H9 (cell line): ENCODE measurements around the gene GPR68. TPM values are rescaled to one million over a fixed set of nuclear protein-coding genes. Genes with fewer than 3 reads are reported as not detected.

Experiments used
- DNase-seq: peaks from one replicate; pipeline ENCODE4 v3.0.0-alpha.2; 2017
- H2AFZ ChIP-seq: one replicate; pipeline ENCODE4 v1.6.1; 2013; ENCODE audit warnings: mild to moderate bottlenecking, low read length, control low read depth, moderate library complexity
- H2AK5ac ChIP-seq: 2 replicates; pipeline ENCODE4 v1.6.1; 2013; ENCODE audit warnings: low read length, control low read depth, mixed read lengths; ENCODE audit not compliant: insufficient read length
- H2BK120ac ChIP-seq: one replicate; pipeline ENCODE4 v1.6.1; 2013; ENCODE audit warnings: low read depth, mild to moderate bottlenecking, low read length, control low read depth, inconsistent platforms; ENCODE audit not compliant: poor library complexity, severe bottlenecking
- H2BK12ac ChIP-seq: 2 replicates; pipeline ENCODE4 v1.6.1; 2013; ENCODE audit warnings: low read length, control low read depth, mixed read lengths, low read depth; ENCODE audit not compliant: insufficient read length
- H2BK15ac ChIP-seq: 2 replicates; pipeline ENCODE4 v1.6.1; 2013; ENCODE audit warnings: low read depth, low read length, control low read depth
- H2BK20ac ChIP-seq: one replicate; pipeline ENCODE4 v1.6.1; 2013; ENCODE audit warnings: low read depth, mild to moderate bottlenecking, low read length, control low read depth, inconsistent platforms; ENCODE audit not compliant: poor library complexity, severe bottlenecking
- H2BK5ac ChIP-seq: 2 replicates; pipeline ENCODE4 v1.6.1; 2013; ENCODE audit warnings: low read length, control low read depth, mixed read lengths; ENCODE audit not compliant: insufficient read length
- H3K14ac ChIP-seq: 2 replicates; pipeline ENCODE4 v1.6.1; 2013; ENCODE audit warnings: low read length, control low read depth; ENCODE audit not compliant: insufficient read depth
- H3K18ac ChIP-seq: 2 replicates; pipeline ENCODE4 v1.6.1; 2013; ENCODE audit warnings: low read depth, mild to moderate bottlenecking, mixed read lengths, low read length, control low read depth; ENCODE audit not compliant: insufficient read length
- H3K23ac ChIP-seq: 2 replicates; pipeline ENCODE4 v1.6.1; 2013; ENCODE audit warnings: low read length, control low read depth, mixed read lengths, low read depth; ENCODE audit not compliant: insufficient read length
- H3K23me2 ChIP-seq: 2 replicates; pipeline ENCODE4 v1.6.1; 2013; ENCODE audit warnings: low read depth, mild to moderate bottlenecking, mixed read lengths, low read length, control low read depth; ENCODE audit not compliant: insufficient read length, poor library complexity, severe bottlenecking
- H3K27ac ChIP-seq: 2 replicates; pipeline ENCODE4 v1.5.1; 2013; ENCODE audit warnings: low read length, control low read depth, mixed read lengths, low read depth; ENCODE audit not compliant: insufficient read length
- H3K27me3 ChIP-seq: 2 replicates; pipeline ENCODE4 v1.6.1; 2013; ENCODE audit warnings: low read length, control low read depth, inconsistent platforms; ENCODE audit not compliant: insufficient read depth
- H3K4ac ChIP-seq: 2 replicates; pipeline ENCODE4 v1.6.1; 2013; ENCODE audit warnings: low read depth, mild to moderate bottlenecking, control low read depth, inconsistent platforms, low read length, moderate library complexity
- H3K4me1 ChIP-seq: 2 replicates; pipeline ENCODE4 v1.6.1; 2013; ENCODE audit warnings: low read length, control low read depth, inconsistent platforms; ENCODE audit not compliant: insufficient read depth
- H3K4me2 ChIP-seq: 2 replicates; pipeline ENCODE4 v1.6.1; 2013; ENCODE audit warnings: low read length, control low read depth, mixed read lengths; ENCODE audit not compliant: insufficient read length, insufficient read depth
- H3K56ac ChIP-seq: 2 replicates; pipeline ENCODE4 v1.6.1; 2013; ENCODE audit warnings: low read depth, mild to moderate bottlenecking, mixed read lengths, low read length, control low read depth; ENCODE audit not compliant: insufficient read length
- H3K79me1 ChIP-seq: 2 replicates; pipeline ENCODE4 v1.6.1; 2013; ENCODE audit warnings: low read depth, mild to moderate bottlenecking, moderate library complexity, low read length, control low read depth, inconsistent platforms; ENCODE audit not compliant: insufficient read depth, poor library complexity, severe bottlenecking
- H3K79me2 ChIP-seq: 2 replicates; pipeline ENCODE4 v1.6.1; 2013; ENCODE audit warnings: low read length, control low read depth, inconsistent platforms; ENCODE audit not compliant: insufficient read depth
- H3K9ac ChIP-seq: 2 replicates; pipeline ENCODE4 v1.6.1; 2013; ENCODE audit warnings: low read length, control low read depth, mixed read lengths; ENCODE audit not compliant: insufficient read length; ENCODE audit errors: extremely low read depth
- H3K9me3 ChIP-seq: one replicate; pipeline ENCODE4 v1.6.1; 2013; ENCODE audit warnings: low read depth, low read length, inconsistent platforms; ENCODE audit not compliant: control insufficient read depth
- H3T11ph ChIP-seq: one replicate; pipeline ENCODE4 v1.6.1; 2013; ENCODE audit warnings: mild to moderate bottlenecking, low read length, control low read depth, inconsistent platforms
- H4K20me1 ChIP-seq: one replicate; pipeline ENCODE4 v1.6.1; 2013; ENCODE audit not compliant: control insufficient read depth, insufficient read length, insufficient read depth
- H4K5ac ChIP-seq: 2 replicates; pipeline ENCODE4 v1.6.1; 2013; ENCODE audit warnings: low read depth, mild to moderate bottlenecking, mixed read lengths, low read length, control low read depth; ENCODE audit not compliant: insufficient read length
- H4K8ac ChIP-seq: replicated peaks from 2 replicates; pipeline ENCODE4 v1.6.1; 2013; ENCODE audit warnings: low read length, control low read depth, mixed read lengths, low read depth; ENCODE audit not compliant: insufficient read length
- H4K91ac ChIP-seq: 2 replicates; pipeline ENCODE4 v1.6.1; 2013; ENCODE audit warnings: low read depth, mild to moderate bottlenecking, moderate library complexity, mixed read lengths, low read length, control low read depth; ENCODE audit not compliant: insufficient read length
- H3K27ac Mint-ChIP-seq, 3 experiments: 2 replicates in 2 of 3; 3 replicates in 1 of 3; pipeline ENCODE4 v1.8.0; 2020 to 2021; ENCODE audit warnings: mixed read lengths in 3 of 3, mild to moderate bottlenecking in 1 of 3, moderate library complexity in 1 of 3
- H3K27me3 Mint-ChIP-seq: 2 replicates; pipeline ENCODE4 v1.8.0; 2021; ENCODE audit warnings: low read depth, mild to moderate bottlenecking, moderate library complexity, mixed read lengths
- H3K36me3 Mint-ChIP-seq, 3 experiments: 2 replicates in 2 of 3; 3 replicates in 1 of 3; pipeline ENCODE4 v1.8.0; 2020 to 2021; ENCODE audit warnings: low read depth in 3 of 3, mixed read lengths in 3 of 3; ENCODE audit not compliant: insufficient read depth in 1 of 3
- H3K4me1 Mint-ChIP-seq, 2 experiments: 2 replicates each; pipeline ENCODE4 v1.8.0; 2020; ENCODE audit warnings: mixed read lengths in 2 of 2
- H3K4me3 Mint-ChIP-seq, 2 experiments: 2 replicates in 1 of 2; 3 replicates in 1 of 2; pipeline ENCODE4 v1.8.0; 2020 to 2021; ENCODE audit warnings: mild to moderate bottlenecking in 2 of 2, mixed read lengths in 2 of 2, moderate library complexity in 1 of 2
- H3K9me3 Mint-ChIP-seq, 2 experiments: 2 replicates in 1 of 2; 3 replicates in 1 of 2; pipeline ENCODE4 v1.8.0; 2020; ENCODE audit warnings: mild to moderate bottlenecking in 2 of 2, mixed read lengths in 2 of 2, moderate library complexity in 1 of 2
- WGBS: extraction: QIAGEN DNeasy Blood & Tissue Kit; methylation state at CpG from one replicate; pipeline ENCODE4 v1.1.7; 2013; ENCODE audit warnings: missing lambda C conversion rate, low lambda C conversion rate, mixed read lengths; ENCODE audit not compliant: insufficient read length; ENCODE audit errors: extremely low coverage; 5-methylcytosine and 5-hydroxymethylcytosine counted together
- total RNA-seq: library from RNA; stranded (reverse); gene quantifications from 2 replicates; pipeline ENCODE4 v1.2.1, GENCODE V29; 2021
- TF ChIP-seq, protein P1 (sequence below): fragments of 200-600 bp; sonication (generic); conservative IDR thresholded peaks from 3 replicates; pipeline ENCODE4 v1.8.0; 2021; ENCODE audit warnings: antibody characterized with exemption, mild to moderate bottlenecking

The GPR68 gene
- total RNA-seq, 1 experiment from 2014 or later: 0.33 TPM

DNA sequence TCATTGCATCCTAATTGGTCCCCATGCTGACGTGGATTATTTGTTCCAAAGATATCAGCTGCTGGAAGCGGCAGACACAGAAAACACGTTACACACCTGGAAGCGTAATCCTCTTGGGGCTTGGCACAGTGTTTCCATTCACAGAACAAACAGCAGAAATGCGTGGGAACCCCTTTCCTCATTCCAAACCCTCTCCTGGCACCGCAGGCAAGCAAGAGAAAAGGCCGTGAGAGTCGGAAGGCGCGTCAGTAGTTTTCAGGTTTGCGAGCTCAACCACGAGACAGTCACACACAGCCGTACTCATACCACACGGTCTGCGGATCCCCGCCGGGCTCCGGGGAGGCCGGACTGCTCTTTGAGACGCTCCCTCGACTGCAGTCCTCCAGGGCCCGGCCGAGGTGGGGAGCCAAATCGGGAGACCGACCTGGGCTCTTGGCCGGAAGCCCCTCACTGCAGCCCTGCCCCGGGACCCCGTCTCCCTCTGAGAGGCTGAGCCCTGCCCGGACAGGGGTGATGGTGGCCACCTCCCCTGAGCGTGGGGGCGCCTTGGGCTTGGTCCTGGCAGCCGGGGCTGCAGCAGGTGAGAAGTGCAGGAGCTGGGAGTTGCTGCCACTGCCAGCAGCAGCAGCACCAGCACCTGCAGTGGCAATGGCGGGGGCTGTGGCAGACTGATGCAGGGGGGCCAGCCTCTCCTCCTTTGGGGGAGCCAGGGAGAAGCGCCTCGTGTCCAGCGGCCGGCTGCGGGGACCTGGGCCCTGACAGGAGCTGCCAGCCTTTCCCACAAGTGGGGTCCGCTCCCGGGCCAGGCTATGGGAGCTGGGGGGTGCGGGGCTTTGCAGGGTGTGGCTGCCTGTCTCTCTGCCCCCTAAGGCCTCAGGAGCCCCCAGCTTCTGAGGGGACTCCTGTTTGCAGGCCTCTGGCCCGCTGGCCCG lies 28.1 kb upstream of the GPR68 start:
- no peak overlapping the region for H2BK120ac ChIP-seq
- no peaks in the 10 kb centered on the region for H3K27me3 ChIP-seq
- H2BK15ac ChIP-seq: no peak overlapping the region
- H3K27ac ChIP-seq: no peak overlapping the region
- no peak overlapping the region for H3K23ac ChIP-seq
- no peak overlapping the region for H3K18ac ChIP-seq
- H2AK5ac ChIP-seq: no peak overlapping the region
- H4K20me1 ChIP-seq: no peaks in the 10 kb centered on the region
- no CpG with 5 or more reads among the region's 43 CpGs for WGBS
- no peak overlapping the region for H3K9ac ChIP-seq
- no peak overlapping the region for H3T11ph ChIP-seq
- no peaks in the 10 kb centered on the region for H3K79me2 ChIP-seq
- peaks cover under 1% of the 10 kb centered on the region for H3K23me2 ChIP-seq
- peak overlapping the region in 1 of 2 experiments; percentile 24; a peak in 1 of 5 replicates for H3K4me3 Mint-ChIP-seq
- H2AFZ ChIP-seq: no peak overlapping the region
- H4K5ac ChIP-seq: no peak overlapping the region
- no peaks in the 10 kb centered on the region for H3K9me3 Mint-ChIP-seq
- H3K4ac ChIP-seq: no peak overlapping the region
- no peak for DNase-seq
- H2BK12ac ChIP-seq: no peak overlapping the region
- no peak overlapping the region for H2BK5ac ChIP-seq
- H2BK20ac ChIP-seq: no peak overlapping the region
- H3K14ac ChIP-seq: no peak overlapping the region
- H4K8ac ChIP-seq: no peak overlapping the region
- H3K27me3 Mint-ChIP-seq: no peaks in the 10 kb centered on the region
- no peaks in the 10 kb centered on the region for H3K4me1 ChIP-seq
- H3K56ac ChIP-seq: no peak overlapping the region
- peaks cover 0 to 8% of the 10 kb centered on the region in 2 experiments; a peak in 1 of 4 replicates for H3K4me1 Mint-ChIP-seq
- peak overlapping the region; percentile 37 to 91 (median 86); a peak in 6 of 7 replicates for H3K27ac Mint-ChIP-seq
- H3K36me3 Mint-ChIP-seq: peaks cover 11 to 36% (median 24%) of the 10 kb centered on the region in 3 experiments
- no peaks in the 10 kb centered on the region for H3K79me1 ChIP-seq
- H3K4me2 ChIP-seq: no peak overlapping the region
- H4K91ac ChIP-seq: no peak overlapping the region
- H3K9me3 ChIP-seq: no peaks in the 10 kb centered on the region
- TF ChIP-seq, protein P1, sequence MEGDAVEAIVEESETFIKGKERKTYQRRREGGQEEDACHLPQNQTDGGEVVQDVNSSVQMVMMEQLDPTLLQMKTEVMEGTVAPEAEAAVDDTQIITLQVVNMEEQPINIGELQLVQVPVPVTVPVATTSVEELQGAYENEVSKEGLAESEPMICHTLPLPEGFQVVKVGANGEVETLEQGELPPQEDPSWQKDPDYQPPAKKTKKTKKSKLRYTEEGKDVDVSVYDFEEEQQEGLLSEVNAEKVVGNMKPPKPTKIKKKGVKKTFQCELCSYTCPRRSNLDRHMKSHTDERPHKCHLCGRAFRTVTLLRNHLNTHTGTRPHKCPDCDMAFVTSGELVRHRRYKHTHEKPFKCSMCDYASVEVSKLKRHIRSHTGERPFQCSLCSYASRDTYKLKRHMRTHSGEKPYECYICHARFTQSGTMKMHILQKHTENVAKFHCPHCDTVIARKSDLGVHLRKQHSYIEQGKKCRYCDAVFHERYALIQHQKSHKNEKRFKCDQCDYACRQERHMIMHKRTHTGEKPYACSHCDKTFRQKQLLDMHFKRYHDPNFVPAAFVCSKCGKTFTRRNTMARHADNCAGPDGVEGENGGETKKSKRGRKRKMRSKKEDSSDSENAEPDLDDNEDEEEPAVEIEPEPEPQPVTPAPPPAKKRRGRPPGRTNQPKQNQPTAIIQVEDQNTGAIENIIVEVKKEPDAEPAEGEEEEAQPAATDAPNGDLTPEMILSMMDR: no peak
